IMR-90 (cell line): ENCODE data around the gene IQCE. TPM values are rescaled to one million over a fixed set of nuclear protein-coding genes. Genes with fewer than 3 reads are reported as not detected.

Experiments used
- ATAC-seq: fragments of 200-7000 bp; cut with Tn5 transposase; 2 replicates; pipeline ENCODE4 v1.9.1; 2020; ENCODE audit warnings: low read depth, mild to moderate bottlenecking, moderate library complexity
- BruUV-seq: library from RNA; stranded (reverse); fragments of 400-500 nt; replicated peaks from 2 replicates; lab custom pipeline; 2021; lab: Mats Ljungman, UMichigan
- CTCF ChIA-PET: fragments of 300-600 bp; formaldehyde crosslinking; extraction: SDS; loops from one replicate; lab custom pipeline; 2021; ENCODE audit warnings: antibody characterized with exemption; lab: Yijun Ruan, JAX
- POLR2A ChIA-PET: fragments of 300-600 bp; sonication (Branson Sonifier 250); formaldehyde crosslinking; loops from one replicate; lab custom pipeline; 2022; ENCODE audit warnings: antibody characterized with exemption; ENCODE audit not compliant: unreplicated experiment; lab: Charles Lee
- DNase-seq: peaks from one replicate; pipeline ENCODE4 v3.0.0; 2013
- H2AFZ ChIP-seq: replicated peaks from 2 replicates; pipeline ENCODE3; 2013; ENCODE audit warnings: low read length, mild to moderate bottlenecking; ENCODE audit not compliant: poor library complexity
- H2AK5ac ChIP-seq: 2 replicates; pipeline ENCODE4 v1.6.1; 2013; ENCODE audit warnings: low read depth, low read length, inconsistent platforms
- H2AK9ac ChIP-seq: replicated peaks from 2 replicates; pipeline ENCODE3; 2013; ENCODE audit warnings: mild to moderate bottlenecking, low read depth, low read length, moderate library complexity; ENCODE audit not compliant: poor library complexity
- H2BK120ac ChIP-seq: 2 replicates; pipeline ENCODE4 v1.6.1; 2013; ENCODE audit warnings: low read depth, low read length, inconsistent platforms
- H2BK15ac ChIP-seq: 3 replicates; pipeline ENCODE4 v1.6.1; 2013; ENCODE audit warnings: low read depth, low read length, inconsistent platforms
- H2BK20ac ChIP-seq: 2 replicates; pipeline ENCODE4 v1.6.1; 2013; ENCODE audit warnings: low read depth, mild to moderate bottlenecking, inconsistent platforms, low read length, moderate library complexity
- H2BK5ac ChIP-seq: 2 replicates; pipeline ENCODE4 v1.6.1; 2013; ENCODE audit warnings: mild to moderate bottlenecking, low read depth, low read length, inconsistent platforms; ENCODE audit not compliant: poor library complexity, severe bottlenecking
- H3K14ac ChIP-seq: replicated peaks from 2 replicates; pipeline ENCODE4 v1.6.1; 2013; ENCODE audit warnings: low read depth, low read length, inconsistent platforms
- H3K18ac ChIP-seq: 2 replicates; pipeline ENCODE4 v1.6.1; 2013; ENCODE audit warnings: low read depth, low read length, control low read depth
- H3K23ac ChIP-seq: 2 replicates; pipeline ENCODE4 v1.6.1; 2013; ENCODE audit warnings: low read depth, low read length, inconsistent platforms
- H3K27ac ChIP-seq: 2 replicates; pipeline ENCODE4 v1.5.1; 2013; ENCODE audit warnings: mild to moderate bottlenecking, control low read depth, low read length; ENCODE audit not compliant: insufficient read depth
- H3K27me3 ChIP-seq: 2 replicates; pipeline ENCODE4 v1.6.1; 2013; ENCODE audit warnings: low read length; ENCODE audit not compliant: control insufficient read depth, insufficient read depth
- H3K36me3 ChIP-seq: 2 replicates; pipeline ENCODE4 v1.6.1; 2013; ENCODE audit warnings: low read length, mixed read lengths; ENCODE audit not compliant: control insufficient read depth, insufficient read depth
- H3K4ac ChIP-seq: 2 replicates; pipeline ENCODE4 v1.6.1; 2013; ENCODE audit warnings: low read depth, low read length, inconsistent platforms
- H3K4me1 ChIP-seq: 2 replicates; pipeline ENCODE4 v1.6.1; 2013; ENCODE audit warnings: low read length, mixed read lengths; ENCODE audit not compliant: control insufficient read depth, insufficient read depth
- H3K4me2 ChIP-seq: 2 replicates; pipeline ENCODE4 v1.6.1; 2013; ENCODE audit warnings: low read depth, mild to moderate bottlenecking, control low read depth, low read length, moderate library complexity
- H3K4me3 ChIP-seq: 2 replicates; pipeline ENCODE4 v1.5.1; 2013; ENCODE audit warnings: low read depth, mild to moderate bottlenecking, control low read depth, low read length, moderate library complexity; ENCODE audit not compliant: insufficient read depth
- H3K56ac ChIP-seq: 2 replicates; pipeline ENCODE4 v1.6.1; 2013; ENCODE audit warnings: low read length, inconsistent platforms; ENCODE audit not compliant: insufficient read depth; ENCODE audit errors: extremely low read depth
- H3K79me1 ChIP-seq, 2 experiments: 2 replicates each; pipeline ENCODE4 v1.6.1; 2013; ENCODE audit warnings: low read length in 2 of 2, inconsistent platforms in 1 of 2, low read depth in 1 of 2
- H3K9ac ChIP-seq: 2 replicates; pipeline ENCODE4 v1.6.1; 2013; ENCODE audit warnings: low read depth, low read length, control low read depth
- H3K9me1 ChIP-seq: 2 replicates; pipeline ENCODE4 v1.6.1; 2013; ENCODE audit warnings: low read length, inconsistent platforms; ENCODE audit not compliant: insufficient read depth
- H3K9me3 ChIP-seq: 2 replicates; pipeline ENCODE4 v1.6.1; 2013; ENCODE audit warnings: low read length; ENCODE audit not compliant: control insufficient read depth, insufficient read depth
- H4K20me1 ChIP-seq: 2 replicates; pipeline ENCODE4 v1.6.1; 2013; ENCODE audit warnings: low read length, inconsistent platforms; ENCODE audit not compliant: insufficient read depth
- H4K5ac ChIP-seq: 2 replicates; pipeline ENCODE4 v1.6.1; 2013; ENCODE audit warnings: mild to moderate bottlenecking, low read depth, low read length, control low read depth
- H4K8ac ChIP-seq, 2 experiments: 2 replicates each; pipeline ENCODE4 v1.6.1; 2013; ENCODE audit warnings: low read depth in 2 of 2, low read length in 2 of 2, control low read depth in 1 of 2, inconsistent platforms in 1 of 2
- H4K91ac ChIP-seq: 2 replicates; pipeline ENCODE4 v1.6.1; 2013; ENCODE audit warnings: low read depth, low read length, inconsistent platforms; ENCODE audit not compliant: insufficient read depth
- BHLHE40 ChIP-seq: fragments of 150-350 bp; IDR thresholded peaks from 2 replicates; pipeline ENCODE4 v1.6.1; 2016; ENCODE audit warnings: mild to moderate bottlenecking, low read depth, low read length
- CEBPB ChIP-seq: IDR thresholded peaks from 2 replicates; pipeline ENCODE4 v1.6.1; 2012; ENCODE audit warnings: low read depth, low read length, improper control_type of control experiment
- CHD1 ChIP-seq: IDR thresholded peaks from 2 replicates; pipeline ENCODE4 v1.6.1; 2012; ENCODE audit warnings: low read depth, low read length, improper control_type of control experiment
- FOS ChIP-seq: fragments of 150-350 bp; IDR thresholded peaks from 2 replicates; pipeline ENCODE4 v1.6.1; 2016; ENCODE audit warnings: low read depth, low read length
- MAFK ChIP-seq: IDR thresholded peaks from 2 replicates; pipeline ENCODE4 v1.6.1; 2012; ENCODE audit warnings: low read depth, low read length, improper control_type of control experiment
- MAZ ChIP-seq: IDR thresholded peaks from 2 replicates; pipeline ENCODE4 v1.6.1; 2012; ENCODE audit warnings: low read depth, mild to moderate bottlenecking, low read length, improper control_type of control experiment, moderate library complexity, borderline replicate concordance
- MXI1 ChIP-seq: IDR thresholded peaks from 2 replicates; pipeline ENCODE4 v1.6.1; 2012; ENCODE audit warnings: low read depth, mild to moderate bottlenecking, low read length, moderate library complexity, borderline replicate concordance
- NFE2L2 ChIP-seq: fragments of 150-350 bp; IDR thresholded peaks from 2 replicates; pipeline ENCODE4 v1.6.1; 2016; ENCODE audit warnings: low read depth, mild to moderate bottlenecking, low read length
- POLR2A ChIP-seq: IDR thresholded peaks from 2 replicates; pipeline ENCODE4 v1.6.1; 2012; ENCODE audit warnings: mild to moderate bottlenecking, low read depth, low read length
- RAD21 ChIP-seq: IDR thresholded peaks from 2 replicates; pipeline ENCODE4 v1.6.1; 2012; ENCODE audit warnings: low read length, improper control_type of control experiment
- RCOR1 ChIP-seq: IDR thresholded peaks from 2 replicates; pipeline ENCODE4 v1.6.1; 2012; ENCODE audit warnings: mild to moderate bottlenecking, low read length, improper control_type of control experiment; ENCODE audit not compliant: insufficient replicate concordance
- RFX5 ChIP-seq: IDR thresholded peaks from 2 replicates; pipeline ENCODE4 v1.8.0; 2012; ENCODE audit warnings: low read depth, mild to moderate bottlenecking, low read length, moderate library complexity
- SMC3 ChIP-seq: fragments of 150-350 bp; IDR thresholded peaks from 2 replicates; pipeline ENCODE4 v1.6.1; 2016; ENCODE audit warnings: low read depth, mild to moderate bottlenecking, antibody characterized with exemption, low read length, moderate library complexity
- WGBS, 2 experiments: methylation state at CpG; one replicate each; pipeline versions ENCODE4 v1.1.5 to v1.1.7; 2013; ENCODE audit warnings: missing lambda C conversion rate in 2 of 2; ENCODE audit not compliant: insufficient read length in 1 of 2; ENCODE audit errors: extremely low coverage in 2 of 2; 5-methylcytosine and 5-hydroxymethylcytosine counted together
- dilution Hi-C: fragments of 300-500 bp; cut with HindIII; formaldehyde crosslinking; loops from one replicate; pipeline ENCODE4 v1.14.3; 2018; ENCODE audit warnings: low sequenced_read_pairs; ENCODE audit not compliant: unreplicated experiment
- in situ Hi-C: fragments of 300-500 bp; cut with MboI; formaldehyde crosslinking; loops from 3 replicates; pipeline ENCODE4 v1.14.3; 2019; ENCODE audit warnings: low sequenced_read_pairs, inconsistent platforms, mixed read lengths
- intact Hi-C: fragments of 100-400 bp; cut with micrococcal nuclease; formaldehyde crosslinking; loops from 2 replicates; pipeline ENCODE4 v1.10.0; 2022
- polyA plus RNA-seq, 3 experiments: library from polyadenylated mRNA; depleted of rRNA; stranded (reverse); fragments of >200 nt; gene quantifications; 2 replicates each; pipeline ENCODE4 v1.2.3, GENCODE V29; 2012; ENCODE audit warnings: low replicate concordance in 1 of 3
- total RNA-seq: library from RNA; depleted of rRNA; stranded (reverse); fragments of >200 nt; gene quantifications from 2 replicates; pipeline ENCODE4 v1.2.3, GENCODE V29; 2012
- TF ChIP-seq, protein P1 (sequence below): fragments of 150-350 bp; IDR thresholded peaks from 2 replicates; pipeline ENCODE4 v1.6.1; 2016; ENCODE audit warnings: low read depth, mild to moderate bottlenecking, low read length, moderate library complexity, borderline replicate concordance
- TF ChIP-seq, protein P2 (sequence below): conservative IDR thresholded peaks from 2 replicates; pipeline ENCODE4 v1.5.1; 2012; ENCODE audit warnings: mild to moderate bottlenecking, low read depth, low read length, improper control_type of control experiment

Gene IQCE
- total and polyA plus RNA-seq, 2 of the 4 experiments (the other 2 are of a cell fraction), result 5.0 to 6.3 TPM

DNA sequence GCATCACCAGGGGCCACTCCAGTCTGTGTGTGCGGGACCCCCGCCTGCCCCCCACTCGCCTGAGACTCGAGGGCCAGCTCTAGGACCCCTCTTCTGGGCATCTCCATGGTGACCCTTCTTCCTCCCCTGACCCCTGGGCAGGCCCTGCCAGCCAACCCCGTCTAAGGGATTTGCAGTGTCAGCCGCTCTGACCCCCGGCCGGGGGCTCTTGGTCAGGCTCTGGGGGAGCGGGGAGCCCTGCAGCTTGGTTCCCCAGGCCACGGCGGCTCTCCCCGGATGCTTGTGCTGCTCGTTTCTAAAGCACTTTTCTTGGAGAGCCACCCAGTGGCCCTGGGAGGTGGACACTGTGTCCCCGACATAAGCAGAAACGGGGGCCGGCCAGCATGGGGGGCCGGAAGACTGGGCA is 78.3 kb downstream of the IQCE start:
- 86% methylated on average over 5 of the region's 17 CpGs; no CpG with 5 or more reads in 1 of the 2 experiments for WGBS, 2 experiments
- Histone ChIP-seq H3K18ac (no peak overlapping the region), H3K9ac (no peak overlapping the region), H4K20me1 (peaks cover 88% of the 10 kb centered on the region), H3K79me1 (peaks cover 19 to 90% of the 10 kb centered on the region in 2 experiments; a peak in 3 of 4 replicates), H3K4me2 (no peak overlapping the region), H2BK120ac (no peak overlapping the region), H4K91ac (no peak overlapping the region), H2BK20ac (no peak overlapping the region), H2BK15ac (no peak overlapping the region), H3K9me1 (peaks cover 26% of the 10 kb centered on the region), H2AK9ac (no peak overlapping the region), H3K14ac (no peak overlapping the region), H2BK5ac (no peak overlapping the region), H3K27ac (no peak overlapping the region), H3K56ac (no peak overlapping the region), H3K36me3 (peaks cover 1% of the 10 kb centered on the region; the same call in 1 of the 2 replicates), H3K4me3 (no peak overlapping the region), H3K23ac (no peak overlapping the region), H3K4me1 (peaks cover 60% of the 10 kb centered on the region), H2AK5ac (no peak overlapping the region), H4K5ac (no peak overlapping the region), H3K4ac (no peak overlapping the region), H2AFZ (peak overlapping the region; percentile 49), H3K9me3 (no peaks in the 10 kb centered on the region), H4K8ac (no peak overlapping the region), H3K27me3 (no peaks in the 10 kb centered on the region)
- dilution Hi-C loops (no loop called here), intact Hi-C loops (no loop called here), in situ Hi-C loops (no loop called here)
- BruUV-seq, result no TSS peak
- ChIA-PET CTCF (no interaction called here), POLR2A (no interaction called here)
- ATAC-seq, result no peak
- TF ChIP-seq RAD21 (no peak), POLR2A (no peak), SMC3 (no peak), MAZ (no peak), FOS (no peak), CEBPB (no peak), RFX5 (no peak), NFE2L2 (no peak), BHLHE40 (no peak), MAFK (no peak), MXI1 (no peak), CHD1 (no peak), RCOR1 (no peak)
- TF ChIP-seq, protein P1, sequence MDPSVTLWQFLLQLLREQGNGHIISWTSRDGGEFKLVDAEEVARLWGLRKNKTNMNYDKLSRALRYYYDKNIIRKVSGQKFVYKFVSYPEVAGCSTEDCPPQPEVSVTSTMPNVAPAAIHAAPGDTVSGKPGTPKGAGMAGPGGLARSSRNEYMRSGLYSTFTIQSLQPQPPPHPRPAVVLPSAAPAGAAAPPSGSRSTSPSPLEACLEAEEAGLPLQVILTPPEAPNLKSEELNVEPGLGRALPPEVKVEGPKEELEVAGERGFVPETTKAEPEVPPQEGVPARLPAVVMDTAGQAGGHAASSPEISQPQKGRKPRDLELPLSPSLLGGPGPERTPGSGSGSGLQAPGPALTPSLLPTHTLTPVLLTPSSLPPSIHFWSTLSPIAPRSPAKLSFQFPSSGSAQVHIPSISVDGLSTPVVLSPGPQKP, result no peak
- TF ChIP-seq, protein P2, sequence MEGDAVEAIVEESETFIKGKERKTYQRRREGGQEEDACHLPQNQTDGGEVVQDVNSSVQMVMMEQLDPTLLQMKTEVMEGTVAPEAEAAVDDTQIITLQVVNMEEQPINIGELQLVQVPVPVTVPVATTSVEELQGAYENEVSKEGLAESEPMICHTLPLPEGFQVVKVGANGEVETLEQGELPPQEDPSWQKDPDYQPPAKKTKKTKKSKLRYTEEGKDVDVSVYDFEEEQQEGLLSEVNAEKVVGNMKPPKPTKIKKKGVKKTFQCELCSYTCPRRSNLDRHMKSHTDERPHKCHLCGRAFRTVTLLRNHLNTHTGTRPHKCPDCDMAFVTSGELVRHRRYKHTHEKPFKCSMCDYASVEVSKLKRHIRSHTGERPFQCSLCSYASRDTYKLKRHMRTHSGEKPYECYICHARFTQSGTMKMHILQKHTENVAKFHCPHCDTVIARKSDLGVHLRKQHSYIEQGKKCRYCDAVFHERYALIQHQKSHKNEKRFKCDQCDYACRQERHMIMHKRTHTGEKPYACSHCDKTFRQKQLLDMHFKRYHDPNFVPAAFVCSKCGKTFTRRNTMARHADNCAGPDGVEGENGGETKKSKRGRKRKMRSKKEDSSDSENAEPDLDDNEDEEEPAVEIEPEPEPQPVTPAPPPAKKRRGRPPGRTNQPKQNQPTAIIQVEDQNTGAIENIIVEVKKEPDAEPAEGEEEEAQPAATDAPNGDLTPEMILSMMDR, result no peak
- DNase-seq, result no peak
